ENCODE data around the gene RFC4.

DNA sequence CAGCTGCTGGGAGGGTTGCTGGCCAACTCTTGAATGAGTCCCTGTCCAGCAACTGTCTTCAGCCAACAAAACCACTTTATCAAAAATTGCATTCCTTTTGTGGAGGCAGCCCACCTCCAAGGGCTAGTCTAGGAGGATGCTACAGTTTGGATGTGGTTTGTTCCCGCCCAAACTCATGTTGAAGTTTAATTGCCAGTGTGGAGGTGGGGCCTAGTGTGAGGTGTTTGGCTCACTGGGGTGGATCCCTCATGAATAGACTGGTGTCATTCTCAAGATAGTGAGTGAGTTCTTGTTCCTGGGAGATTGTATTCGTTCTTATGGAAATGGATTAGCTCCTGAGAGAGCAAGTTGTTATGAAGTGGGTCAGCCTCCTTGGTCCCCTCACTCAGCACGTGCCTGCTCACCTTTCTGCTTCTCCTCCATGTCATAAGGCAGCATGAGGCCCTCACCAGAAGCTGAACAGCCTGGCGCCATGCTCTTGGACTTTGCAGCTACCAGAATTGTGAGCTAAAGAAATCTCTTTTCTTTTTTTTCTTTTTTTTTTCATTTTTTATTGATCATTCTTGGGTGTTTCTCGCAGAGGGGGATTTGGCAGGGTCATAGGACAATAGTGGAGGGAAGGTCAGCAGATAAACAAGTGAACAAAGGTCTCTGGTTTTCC is 4.2 kb upstream of the RFC4 start:
- no peak for TF ChIP-seq CTCF (conservative IDR thresholded peaks at IDR 0.05; ENCODE audit: low read length)
- no peak for TF ChIP-seq EZH2phosphoT487 (IDR thresholded peaks at IDR 0.05; ENCODE audit: borderline replicate concordance, low read depth, low read length)

Measured in OCI-LY7 (cell line).